Spleen (tissue), 7 donors: ENCODE measurements around the gene SLC4A4.

Source experiments
- POLR2A ChIP-seq, 3 donors: fragments of 450-650 bp; IDR thresholded peaks; one replicate each; pipeline ENCODE4 v1.5.1; 2017; ENCODE audit warnings: antibody characterized with exemption in 3 of 3, mild to moderate bottlenecking in 1 of 3
- TF ChIP-seq, protein P1 (sequence below), 11 experiments: fragments of 200-600 bp in 7 of 11; fragments of 450-650 bp in 4 of 11; sonication (generic) in 4 of 11; IDR thresholded peaks in 8 of 11; conservative IDR thresholded peaks in 3 of 11; 1 replicate in 7 of 11; 2 replicates in 4 of 11; pipeline versions ENCODE4 v1.4.0 to v1.8.0; 2016 to 2021; ENCODE audit warnings: antibody characterized with exemption in 11 of 11, inconsistent platforms in 4 of 11, mild to moderate bottlenecking in 1 of 11
- donor health status: DM: no; HTN: no; CAD: no; lungs with moderate emphysema.
- donor health status: DM: no; HTN: no; CAD: no.
- donor health status: DM: no; HTN: no; CAD: no.

DNA sequence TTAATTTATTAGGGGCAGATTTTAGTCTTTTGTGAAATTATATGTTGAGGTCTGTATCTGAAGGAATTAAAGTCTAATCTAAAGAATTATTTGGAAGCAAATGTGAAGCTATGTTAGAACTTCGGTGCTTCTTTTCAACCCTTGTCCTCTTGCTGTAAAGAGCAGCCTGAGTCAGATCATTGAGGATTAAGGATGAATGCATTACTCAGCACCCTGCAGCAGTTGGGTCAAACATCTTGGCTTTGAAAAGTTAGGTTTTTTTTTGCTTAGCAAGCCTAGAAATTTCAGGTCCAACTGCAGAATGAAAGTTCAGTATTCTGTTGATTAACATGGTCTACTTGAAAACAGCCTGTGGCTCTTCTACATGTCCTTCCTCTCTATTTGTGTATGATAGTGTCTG is 57.6 kb downstream of the SLC4A4 start:
- TF ChIP-seq, protein P1, sequence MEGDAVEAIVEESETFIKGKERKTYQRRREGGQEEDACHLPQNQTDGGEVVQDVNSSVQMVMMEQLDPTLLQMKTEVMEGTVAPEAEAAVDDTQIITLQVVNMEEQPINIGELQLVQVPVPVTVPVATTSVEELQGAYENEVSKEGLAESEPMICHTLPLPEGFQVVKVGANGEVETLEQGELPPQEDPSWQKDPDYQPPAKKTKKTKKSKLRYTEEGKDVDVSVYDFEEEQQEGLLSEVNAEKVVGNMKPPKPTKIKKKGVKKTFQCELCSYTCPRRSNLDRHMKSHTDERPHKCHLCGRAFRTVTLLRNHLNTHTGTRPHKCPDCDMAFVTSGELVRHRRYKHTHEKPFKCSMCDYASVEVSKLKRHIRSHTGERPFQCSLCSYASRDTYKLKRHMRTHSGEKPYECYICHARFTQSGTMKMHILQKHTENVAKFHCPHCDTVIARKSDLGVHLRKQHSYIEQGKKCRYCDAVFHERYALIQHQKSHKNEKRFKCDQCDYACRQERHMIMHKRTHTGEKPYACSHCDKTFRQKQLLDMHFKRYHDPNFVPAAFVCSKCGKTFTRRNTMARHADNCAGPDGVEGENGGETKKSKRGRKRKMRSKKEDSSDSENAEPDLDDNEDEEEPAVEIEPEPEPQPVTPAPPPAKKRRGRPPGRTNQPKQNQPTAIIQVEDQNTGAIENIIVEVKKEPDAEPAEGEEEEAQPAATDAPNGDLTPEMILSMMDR (IDR thresholded peaks at IDR 0.05 in 8 of 11, conservative IDR thresholded peaks at IDR 0.05 in 3 of 11) = no peak
- TF ChIP-seq POLR2A (IDR thresholded peaks at IDR 0.05) = no peak
